Fibroblast of skin of abdomen (primary cell): ENCODE measurements around the gene ACAP2. TPM values are rescaled to one million over a fixed set of nuclear protein-coding genes. Genes with fewer than 3 reads are reported as not detected.
"Not testable (repeated sequence)": the region's sequence is repeated elsewhere in the genome, so short reads cannot be mapped to it uniquely, and the experiment has no call there.

Experiments used
- DNase-seq: peaks from one replicate; pipeline ENCODE4 v3.0.0-alpha.2; 2013
- polyA plus RNA-seq, 2 experiments: library from polyadenylated mRNA; unstranded; fragments of 120-200 nt; gene quantifications; one replicate each; pipeline ENCODE4 v1.2.1, GENCODE V29; 2013; ENCODE audit not compliant: insufficient read length in 2 of 2

ACAP2 gene
- 25.3 TPM for polyA plus RNA-seq (2013, experiment 1 of 2; ENCODE audit: insufficient read length)
- 22.1 TPM for polyA plus RNA-seq (2013, experiment 2 of 2; ENCODE audit: insufficient read length)

- DNase-seq, result peak; percentile 99
Measured at GRCh38 chr3:195442573-195443390, at the start of gene ACAP2. Gene ACAP2 (minus strand): TSS chr3:195443020. CDS start chr3:195442847, 173 bp downstream.

DNA sequence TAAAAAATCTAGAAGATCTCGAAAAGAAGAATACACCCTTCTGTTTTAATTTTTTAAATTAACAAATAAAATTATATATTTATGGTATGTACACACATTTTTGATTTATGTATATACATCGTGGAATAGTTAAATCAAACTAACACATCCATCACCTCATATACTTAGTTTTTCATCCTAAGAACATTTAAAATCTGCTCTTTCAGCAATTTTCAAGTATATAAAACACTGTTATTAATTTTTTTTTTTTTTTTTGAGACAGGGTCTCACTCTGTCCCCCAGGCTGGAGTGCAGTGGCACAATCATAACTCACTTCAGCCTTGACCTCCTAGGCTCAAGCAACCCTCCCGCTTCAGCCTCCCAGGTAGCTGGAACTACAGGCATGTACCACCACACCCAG, 32.8 kb upstream of the ACAP2 start:
- no peak for DNase-seq

DNA sequence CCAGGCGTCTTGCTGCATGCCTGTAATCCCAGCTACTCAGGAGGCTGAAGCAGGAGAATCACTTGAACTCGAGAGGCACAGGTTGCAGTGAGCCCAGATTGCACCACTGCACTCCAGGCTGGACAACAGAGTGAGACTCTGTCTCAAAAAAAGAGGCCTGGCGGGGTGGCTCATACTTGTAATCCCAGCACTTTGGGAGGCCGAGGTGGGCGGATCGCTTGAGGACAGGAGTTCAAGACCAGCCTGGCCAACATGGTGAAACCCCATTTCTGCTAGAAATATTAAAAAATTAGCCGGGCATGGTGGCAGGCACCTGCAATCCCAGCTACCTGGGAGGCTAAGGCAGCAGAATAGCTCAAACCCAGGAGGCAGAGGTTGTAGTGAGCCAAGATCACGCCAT, 32.3 kb upstream of the ACAP2 start:
- DNase-seq, result not testable (repeated sequence)

GRCh38 chr3:195468841-195469240, 26.0 kb upstream of the ACAP2 start:
- DNase-seq, result no peak

DNA sequence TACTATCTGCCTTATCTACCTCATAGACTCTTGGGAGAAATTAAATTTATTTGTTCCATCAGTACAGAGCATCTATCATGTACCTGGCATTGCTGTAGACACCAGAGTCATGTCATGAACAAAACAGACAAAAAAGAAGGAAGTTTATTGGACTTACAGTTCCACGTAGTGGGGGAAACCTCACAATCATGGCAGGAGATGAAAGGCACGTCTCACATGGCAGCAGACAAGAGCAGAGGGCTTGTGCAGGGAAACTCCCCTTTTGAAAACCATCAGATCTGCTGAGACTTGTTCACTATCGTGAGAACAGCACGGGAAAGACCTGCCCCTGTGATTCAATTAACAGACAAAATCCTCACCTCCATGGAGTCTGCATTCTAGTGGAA, 25.6 kb upstream of the ACAP2 start:
- no peak for DNase-seq

DNA sequence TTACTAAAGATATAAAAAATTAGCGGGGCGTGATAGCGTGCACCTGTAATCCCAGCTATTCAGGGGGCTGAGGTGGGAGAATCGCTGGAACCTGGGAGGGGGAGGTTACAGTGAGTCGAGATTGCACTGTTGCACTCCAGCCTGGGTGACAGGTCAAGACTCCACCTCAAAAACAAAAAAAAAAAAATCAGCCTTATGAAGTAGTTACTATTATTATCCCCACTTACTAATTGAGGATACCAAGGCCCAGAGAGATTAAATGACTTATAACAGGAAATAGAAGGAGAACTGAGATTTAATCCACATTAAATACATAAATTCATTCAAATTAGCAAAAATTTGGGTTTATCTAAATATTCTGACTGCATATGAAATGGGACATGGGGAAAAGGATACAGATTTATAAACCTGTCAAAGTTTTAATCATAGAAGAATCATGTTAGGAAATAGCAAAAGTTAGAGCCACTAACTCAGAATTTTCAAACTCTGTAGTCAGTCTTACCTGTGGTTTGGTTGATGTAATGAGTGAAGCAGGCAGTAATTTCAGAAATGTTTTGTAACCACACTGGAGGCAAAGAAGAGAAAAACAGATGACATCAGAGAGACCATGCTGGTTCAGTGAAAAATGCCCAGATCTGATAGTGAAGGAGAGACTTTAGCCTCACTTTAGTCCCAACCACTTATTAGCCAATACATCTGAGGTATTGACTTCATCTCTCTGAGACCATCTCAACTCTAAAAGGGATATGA, 25.0 kb upstream of the ACAP2 start:
- peak; percentile 58 for DNase-seq

- DNase-seq, result no peak
Measured at GRCh38 chr3:195466251-195466650, 23.4 kb upstream of the ACAP2 start.

- not testable (repeated sequence) for DNase-seq
Measured at GRCh38 chr3:195462922-195463321, 20.1 kb upstream of the ACAP2 start.

DNA sequence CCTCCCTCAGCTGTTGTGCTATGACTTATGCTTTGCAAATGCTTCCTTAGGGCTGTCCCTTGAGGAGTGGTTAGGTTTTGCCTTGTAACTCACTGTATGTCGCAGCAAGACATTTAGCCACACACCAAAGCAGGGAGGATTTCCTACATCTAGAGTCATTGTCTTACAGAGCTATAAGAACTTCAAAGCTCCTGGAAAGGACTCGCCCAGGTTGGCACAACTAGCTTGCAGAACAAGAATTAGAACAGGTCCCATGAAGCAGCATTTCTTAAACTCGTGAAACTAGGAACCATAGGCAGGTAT, 19.4 kb upstream of the ACAP2 start:
- no peak for DNase-seq

- DNase-seq, result no peak
Measured at GRCh38 chr3:195461594-195462307, 18.9 kb upstream of the ACAP2 start.

GRCh38 chr3:195460091-195460713, 17.4 kb upstream of the ACAP2 start:
- DNase-seq, result no peak

DNA sequence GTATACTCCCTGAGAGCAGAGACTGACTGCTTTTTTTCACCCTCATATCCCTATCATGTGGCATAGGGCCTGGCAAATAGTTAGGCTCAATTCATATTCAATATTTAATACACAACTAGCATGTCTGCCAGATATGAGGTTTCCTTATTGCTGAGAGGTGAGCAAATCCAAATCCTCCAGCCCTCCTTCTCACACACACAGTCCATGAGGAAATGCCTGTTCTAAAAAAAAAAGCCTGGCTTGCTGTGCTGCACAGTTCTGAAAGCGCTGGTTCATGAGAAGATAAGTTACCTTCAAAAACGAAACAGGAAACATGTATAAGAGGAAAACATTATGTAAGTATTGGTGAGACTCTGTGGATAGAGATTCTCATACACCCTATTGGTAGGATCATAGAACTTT, 15.5 kb upstream of the ACAP2 start:
- DNase-seq, result no peak

DNA sequence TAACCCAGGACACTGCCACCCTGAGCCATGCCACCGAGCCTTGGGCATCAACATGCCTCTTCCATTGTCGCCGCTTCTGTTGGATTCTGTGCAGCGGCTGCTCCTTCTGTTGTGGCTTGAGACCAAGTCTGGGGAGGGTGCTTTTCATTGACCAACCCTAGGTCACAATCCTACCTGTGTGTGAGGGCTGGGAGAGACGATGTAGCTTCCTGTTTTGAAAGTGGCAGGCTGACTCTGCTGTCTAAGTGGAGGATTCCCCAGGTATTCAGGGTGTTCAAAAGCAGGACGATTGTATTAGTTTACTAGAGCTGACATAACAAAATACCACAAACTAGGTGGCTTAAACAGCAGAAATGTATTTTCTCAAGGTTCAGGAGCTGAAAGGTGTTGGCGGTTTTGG, 13.0 kb upstream of the ACAP2 start:
- DNase-seq, result no peak

DNA sequence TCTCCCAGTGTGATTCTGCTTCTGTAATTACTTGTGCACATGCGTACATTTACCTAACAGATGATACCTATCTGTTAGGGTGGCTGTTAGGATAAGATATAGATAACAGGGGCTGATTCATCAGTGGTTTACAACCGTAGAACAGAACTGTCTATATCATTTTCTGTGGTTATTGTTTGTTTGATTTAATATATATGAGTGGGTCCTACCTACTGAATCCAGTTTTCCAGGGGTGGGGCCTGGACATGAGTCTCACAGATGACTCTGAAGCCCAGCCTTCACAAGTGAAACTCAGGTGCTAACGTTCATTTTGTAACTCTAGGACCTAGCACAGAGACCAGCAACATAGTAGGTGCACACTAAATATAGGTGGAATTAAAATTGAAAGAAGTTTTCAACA, 10.4 kb upstream of the ACAP2 start:
- DNase-seq, result no peak

GRCh38 chr3:195451373-195452015, 8.7 kb upstream of the ACAP2 start:
- no peak for DNase-seq

- peak; percentile 58 for DNase-seq
Measured at GRCh38 chr3:195450731-195451229, 8.0 kb upstream of the ACAP2 start.

- no peak for DNase-seq
Measured at GRCh38 chr3:195448205-195448875, 5.5 kb upstream of the ACAP2 start.

- DNase-seq, result no peak
Measured at GRCh38 chr3:195447201-195447600, 4.4 kb upstream of the ACAP2 start.

- no peak for DNase-seq
Measured at GRCh38 chr3:195446359-195446758, 3.5 kb upstream of the ACAP2 start.

DNA sequence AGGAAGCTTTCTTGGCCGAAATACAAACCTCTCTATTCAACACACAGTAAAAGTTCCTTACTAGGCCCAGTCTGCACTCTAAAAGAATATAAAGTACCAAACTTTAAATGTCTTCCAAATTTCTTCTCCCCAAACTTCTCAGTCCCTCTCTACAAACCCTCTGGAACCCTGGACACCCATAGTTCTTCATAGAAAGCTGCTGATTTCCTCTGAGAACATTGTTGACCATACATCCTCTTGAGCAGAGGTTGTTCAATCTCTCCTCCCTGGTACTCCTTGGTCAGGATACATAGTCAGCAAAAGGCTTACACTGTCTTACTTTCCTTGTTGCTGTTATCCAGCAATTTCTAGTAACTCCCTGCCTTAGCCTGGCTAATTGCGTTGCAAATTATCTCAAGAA, 3.1 kb upstream of the ACAP2 start:
- DNase-seq, result no peak

GRCh38 chr3:195443391-195443989, 670 bp upstream of the ACAP2 start:
- DNase-seq, result no peak
